H1 (cell line): Measurements from ENCODE around the gene OSCP1. TPM values are rescaled to one million over a fixed set of nuclear protein-coding genes. Genes with fewer than 3 reads are reported as not detected.

ENCODE experiments used
- CTCF ChIA-PET: fragments of 300-600 bp; sonication (Branson Sonifier 250); formaldehyde crosslinking; loops from one replicate; lab custom pipeline; 2021; ENCODE audit not compliant: partially characterized antibody; lab: Charles Lee
- POLR2A ChIA-PET: fragments of 300-600 bp; sonication (Branson Sonifier 250); formaldehyde crosslinking; loops from one replicate; lab custom pipeline; 2021; ENCODE audit warnings: inconsistent platforms; ENCODE audit not compliant: partially characterized antibody; lab: Charles Lee
- DNase-seq, 2 experiments: peaks; one replicate each; pipeline versions ENCODE4 v3.0.0 to v3.0.0-alpha.2; 2010 to 2022; ENCODE audit warnings: low spot score in 2 of 2, low read depth in 1 of 2, mixed read lengths in 1 of 2
- FAIRE-seq: peaks from 2 replicates; lab custom pipeline; 2011; peaks lifted over from hg19 to GRCh38; lab: Jason Lieb, UNC
- H2AFZ ChIP-seq: 2 replicates; pipeline ENCODE4 v1.8.1; 2012; ENCODE audit warnings: low read length, inconsistent platforms
- H2AK5ac ChIP-seq: 2 replicates; pipeline ENCODE4 v1.6.1; 2013; ENCODE audit warnings: low read depth, low read length
- H2BK120ac ChIP-seq: replicated peaks from 2 replicates; pipeline ENCODE3; 2013; ENCODE audit warnings: low read depth, low read length, inconsistent platforms
- H2BK12ac ChIP-seq: 2 replicates; pipeline ENCODE4 v1.6.1; 2013; ENCODE audit warnings: low read depth, low read length
- H2BK15ac ChIP-seq: 2 replicates; pipeline ENCODE4 v1.6.1; 2013; ENCODE audit warnings: low read length
- H2BK20ac ChIP-seq: 2 replicates; pipeline ENCODE4 v1.6.1; 2013; ENCODE audit warnings: low read length
- H2BK5ac ChIP-seq: 2 replicates; pipeline ENCODE4 v1.6.1; 2013; ENCODE audit warnings: low read depth, low read length
- H3K14ac ChIP-seq: 2 replicates; pipeline ENCODE4 v1.6.1; 2013; ENCODE audit warnings: inconsistent platforms; ENCODE audit not compliant: insufficient read length
- H3K18ac ChIP-seq: 2 replicates; pipeline ENCODE4 v1.6.1; 2013; ENCODE audit warnings: low read length; ENCODE audit errors: extremely low read depth
- H3K23ac ChIP-seq: 2 replicates; pipeline ENCODE4 v1.6.1; 2013; ENCODE audit warnings: inconsistent platforms; ENCODE audit not compliant: insufficient read length
- H3K23me2 ChIP-seq: 2 replicates; pipeline ENCODE4 v1.6.1; 2013; ENCODE audit warnings: low read depth, low read length
- H3K27ac ChIP-seq: 2 replicates; pipeline ENCODE4 v1.6.1; 2011; ENCODE audit warnings: low read depth, low read length, inconsistent platforms
- H3K27me3 ChIP-seq, 4 experiments: replicated peaks in 1 of 4; 1 replicate in 1 of 4; 2 replicates in 3 of 4; pipeline versions ENCODE4 v1.6.1 to v1.8.1; 2011 to 2013; ENCODE audit warnings: low read length in 3 of 4, mild to moderate bottlenecking in 3 of 4, inconsistent platforms in 2 of 4, mixed read lengths in 2 of 4, moderate library complexity in 1 of 4; ENCODE audit not compliant: control insufficient read depth in 3 of 4, insufficient read depth in 3 of 4; ENCODE audit errors: extremely low read depth in 1 of 4
- H3K36me3 ChIP-seq, 4 experiments: 2 replicates each; pipeline versions ENCODE4 v1.6.1 to v1.8.1; 2011 to 2013; ENCODE audit warnings: mild to moderate bottlenecking in 4 of 4, low read length in 3 of 4, moderate library complexity in 2 of 4, control low read depth in 1 of 4, inconsistent platforms in 1 of 4; ENCODE audit not compliant: insufficient read depth in 4 of 4, control insufficient read depth in 2 of 4
- H3K4ac ChIP-seq: replicated peaks from 2 replicates; pipeline ENCODE3; 2013; ENCODE audit warnings: low read length, low read depth, mixed read lengths, inconsistent platforms; ENCODE audit not compliant: insufficient read length
- H3K4me1 ChIP-seq, 4 experiments: replicated peaks in 1 of 4; 1 replicate in 1 of 4; 2 replicates in 3 of 4; pipeline versions ENCODE4 v1.6.1 to v1.8.1; 2011 to 2013; ENCODE audit warnings: low read length in 3 of 4, inconsistent platforms in 2 of 4, mixed read lengths in 1 of 4; ENCODE audit not compliant: insufficient read depth in 4 of 4, control insufficient read depth in 3 of 4
- H3K4me2 ChIP-seq, 2 experiments: 2 replicates each; pipeline versions ENCODE4 v1.6.1 to v1.8.1; 2011 to 2013; ENCODE audit warnings: low read depth in 2 of 2, low read length in 2 of 2, control low read depth in 1 of 2, inconsistent platforms in 1 of 2, mild to moderate bottlenecking in 1 of 2; ENCODE audit not compliant: insufficient read depth in 1 of 2
- H3K4me3 ChIP-seq, 4 experiments: fragments of 200-600, 300-600 bp in 1 of 4; sonication (generic), shearing (Covaris generic), sonication (Bioruptor Twin) in 1 of 4; 2 replicates each; pipeline versions ENCODE4 v1.5.1 to v1.8.1; 2011 to 2016; ENCODE audit warnings: low read length in 4 of 4, low read depth in 3 of 4, control low read depth in 2 of 4, inconsistent platforms in 2 of 4, mild to moderate bottlenecking in 2 of 4, mixed read lengths in 1 of 4, moderate library complexity in 1 of 4; ENCODE audit not compliant: insufficient read depth in 2 of 4; ENCODE audit errors: extremely low read depth in 1 of 4
- H3K56ac ChIP-seq: replicated peaks from 2 replicates; pipeline ENCODE3; 2013; ENCODE audit warnings: low read depth, mild to moderate bottlenecking, mixed read lengths, low read length, inconsistent platforms; ENCODE audit not compliant: insufficient read length
- H3K79me1 ChIP-seq: 2 replicates; pipeline ENCODE4 v1.6.1; 2013; ENCODE audit warnings: low read depth, low read length, control low read depth
- H3K79me2 ChIP-seq, 2 experiments: 2 replicates each; pipeline versions ENCODE4 v1.6.1 to v1.8.1; 2012 to 2013; ENCODE audit warnings: low read length in 2 of 2, mild to moderate bottlenecking in 2 of 2, inconsistent platforms in 1 of 2; ENCODE audit not compliant: insufficient read depth in 2 of 2, control insufficient read depth in 1 of 2
- H3K9ac ChIP-seq, 4 experiments: replicated peaks in 1 of 4; 1 replicate in 1 of 4; 2 replicates in 3 of 4; pipeline versions ENCODE4 v1.6.1 to v1.8.1; 2011 to 2013; ENCODE audit warnings: low read depth in 3 of 4, low read length in 3 of 4, control low read depth in 2 of 4, mild to moderate bottlenecking in 2 of 4, moderate library complexity in 2 of 4, inconsistent platforms in 1 of 4; ENCODE audit errors: extremely low read depth in 1 of 4
- H3K9me3 ChIP-seq, 2 experiments: 2 replicates each; pipeline versions ENCODE4 v1.6.1 to v1.8.1; 2012 to 2013; ENCODE audit warnings: mild to moderate bottlenecking in 2 of 2, moderate library complexity in 2 of 2, control low read depth in 1 of 2, inconsistent platforms in 1 of 2, low read depth in 1 of 2, low read length in 1 of 2, mixed read lengths in 1 of 2; ENCODE audit not compliant: insufficient read depth in 2 of 2
- H4K20me1 ChIP-seq, 2 experiments: replicated peaks in 1 of 2; 2 replicates each; pipeline versions ENCODE3 to v1.8.1; 2011 to 2013; ENCODE audit warnings: inconsistent platforms in 2 of 2, low read length in 2 of 2, mild to moderate bottlenecking in 1 of 2; ENCODE audit not compliant: insufficient read depth in 2 of 2, control insufficient read depth in 1 of 2
- H4K5ac ChIP-seq: 2 replicates; pipeline ENCODE4 v1.6.1; 2013; ENCODE audit warnings: low read length, low read depth, mixed read lengths, inconsistent platforms; ENCODE audit not compliant: insufficient read length
- H4K8ac ChIP-seq: 2 replicates; pipeline ENCODE4 v1.8.0; 2013; ENCODE audit warnings: mild to moderate bottlenecking, moderate library complexity, low read length, inconsistent platforms; ENCODE audit not compliant: insufficient read depth; ENCODE audit errors: extremely low read depth
- H4K91ac ChIP-seq: replicated peaks from 2 replicates; pipeline ENCODE3; 2013; ENCODE audit warnings: low read length, mixed read lengths, inconsistent platforms; ENCODE audit not compliant: insufficient read length
- CHD2 ChIP-seq: IDR thresholded peaks from 2 replicates; pipeline ENCODE4 v1.6.1; 2012; ENCODE audit warnings: low read length, improper control_type of control experiment
- JUN ChIP-seq: IDR thresholded peaks from 2 replicates; pipeline ENCODE4 v1.6.1; 2011; ENCODE audit warnings: low read depth, mild to moderate bottlenecking, improper control_type of control experiment, low read length
- ZNF274 ChIP-seq: IDR thresholded peaks from 2 replicates; pipeline ENCODE4 v1.7.0; 2012; ENCODE audit warnings: low read length, borderline replicate concordance; ENCODE audit errors: extremely low read depth
- WGBS, 2 experiments: shearing (Covaris generic) in 1 of 2; methylation state at CpG; one replicate each; pipeline versions ENCODE4 v1.1.6 to v1.1.7; 2013 to 2015; ENCODE audit warnings: low lambda C conversion rate in 2 of 2, mixed read lengths in 2 of 2, inconsistent platforms in 1 of 2, low coverage in 1 of 2, missing lambda C conversion rate in 1 of 2; ENCODE audit not compliant: insufficient replicate concordance in 2 of 2, insufficient coverage in 1 of 2, insufficient read length in 1 of 2; ENCODE audit errors: extremely low coverage in 1 of 2, missing lambda C conversion rate in 1 of 2; 5-methylcytosine and 5-hydroxymethylcytosine counted together
- polyA plus RNA-seq, 7 experiments: library from polyadenylated mRNA; depleted of rRNA in 3 of 7; stranded (reverse) in 5 of 7; unstranded in 2 of 7; fragments of >200 nt in 5 of 7; fragments of 200-250 nt in 2 of 7; gene quantifications; 1 replicate in 5 of 7; 2 replicates in 1 of 7; 4 replicates in 1 of 7; pipeline versions ENCODE4 v1.2.1 to v1.2.3, GENCODE V29; 2011 to 2013; ENCODE audit warnings: missing spikeins in 2 of 7, mixed read lengths in 2 of 7
- total RNA-seq: library from RNA; stranded (reverse); fragmentation: NEBNext Ultra II Directional; extraction: Animal tissue kit (Norgen Biotek cat#: 25700); gene quantifications from 2 replicates; pipeline ENCODE4 v1.2.1, GENCODE V29; 2021

The OSCP1 gene
- total and polyA plus RNA-seq, 2 of the 8 experiments (the other 6 are each of a cell fraction or from before 2014, with no cell fraction given): 1.8 to 3.3 TPM

GRCh38 chr1:36457691-36458090 lies 7.4 kb upstream of the OSCP1 start:
- Histone ChIP-seq H3K4me3 (no peak overlapping the region), H3K56ac (no peak overlapping the region), H4K20me1 (peaks cover 0 to 5% of the 10 kb centered on the region in 2 experiments), H3K79me1 (peaks cover 7% of the 10 kb centered on the region), H2BK12ac (no peak overlapping the region), H2BK20ac (no peak overlapping the region), H2AFZ (no peak overlapping the region), H3K4me2 (no peak overlapping the region), H2AK5ac (no peak overlapping the region), H3K4me1 (no peaks in the 10 kb centered on the region), H3K9ac (no peak overlapping the region; a peak in 1 of 7 replicates), H3K23ac (no peak overlapping the region), H3K4ac (no peak overlapping the region), H3K23me2 (no peaks in the 10 kb centered on the region), H3K27me3 (no peaks in the 10 kb centered on the region), H2BK15ac (no peak overlapping the region), H4K5ac (no peak overlapping the region), H2BK120ac (no peak overlapping the region), H3K36me3 (peaks cover 39 to 59% (median 56%) of the 10 kb centered on the region in 4 experiments), H3K18ac (no peak overlapping the region), H3K79me2 (peaks cover 0 to 5% of the 10 kb centered on the region in 2 experiments; a peak in 1 of 4 replicates), H4K8ac (no peak overlapping the region), H3K27ac (no peak overlapping the region), H2BK5ac (no peak overlapping the region), H4K91ac (no peak overlapping the region), H3K9me3 (no peaks in the 10 kb centered on the region), H3K14ac (no peak overlapping the region)
- DNase-seq: no peak
- ChIA-PET POLR2A (no interaction called here), CTCF (no interaction called here)
- TF ChIP-seq ZNF274 (no peak), CHD2 (no peak), JUN (no peak)
- 92% methylated on average over 5 of the region's 5 CpGs; no CpG with 5 or more reads in 1 of the 2 experiments for WGBS, 2 experiments
- FAIRE-seq: no peak
